K562 (cell line): ENCODE measurements around the gene FMNL1. TPM values are rescaled to one million over a fixed set of nuclear protein-coding genes. Genes with fewer than 3 reads are reported as not detected.

Source experiments
- CTBP1 ChIP-seq: fragments of 450-650 bp; IDR thresholded peaks from 2 replicates; pipeline ENCODE4 v1.6.1; 2016; ENCODE audit warnings: borderline replicate concordance
- FOS ChIP-seq: IDR thresholded peaks from 3 replicates; pipeline ENCODE4 v1.6.1; 2011; ENCODE audit not compliant: insufficient read length; ENCODE audit errors: extremely low read depth
- FOSL1 ChIP-seq: fragments of 200-800 bp; sonication (Bioruptor generic); conservative IDR thresholded peaks from 2 replicates; pipeline ENCODE4 v1.6.1; 2016; ENCODE audit warnings: missing genetic modification characterization, missing compliant biosample characterization
- HDGF ChIP-seq: fragments of 450-650 bp; IDR thresholded peaks from 2 replicates; pipeline ENCODE4 v1.6.1; 2016
- KLF1 ChIP-seq: fragments of 450-650 bp; IDR thresholded peaks from 2 replicates; pipeline ENCODE4 v1.6.1; 2016; ENCODE audit warnings: missing genetic modification characterization, missing compliant biosample characterization
- MAFG ChIP-seq: fragments of 450-650 bp; conservative IDR thresholded peaks from 2 replicates; pipeline ENCODE4 v1.6.1; 2016; ENCODE audit warnings: missing genetic modification characterization, missing compliant biosample characterization
- NCOR1 ChIP-seq: fragments of 450-650 bp; IDR thresholded peaks from 2 replicates; pipeline ENCODE4 v1.6.1; 2016; ENCODE audit warnings: mild to moderate bottlenecking, moderate library complexity
- NFE2 ChIP-seq: IDR thresholded peaks from 2 replicates; pipeline ENCODE4 v1.6.1; 2014; ENCODE audit warnings: antibody characterized with exemption, low read depth
- NFXL1 ChIP-seq: fragments of 450-650 bp; formaldehyde crosslinking; IDR thresholded peaks from 2 replicates; pipeline ENCODE4 v1.4.0; 2021; ENCODE audit warnings: mild to moderate bottlenecking
- NR2C1 ChIP-seq, 2 experiments: fragments of 450-650 bp; IDR thresholded peaks; 2 replicates each; pipeline ENCODE4 v1.6.1; 2017; ENCODE audit warnings: mild to moderate bottlenecking in 2 of 2, antibody characterized with exemption in 1 of 2, inconsistent platforms in 1 of 2, missing compliant biosample characterization in 1 of 2, missing genetic modification characterization in 1 of 2
- RAD21 ChIP-seq, 2 experiments: fragments of 250-450 bp in 1 of 2; fragments of 450-650 bp in 1 of 2; sonication (Bioruptor Pico) in 1 of 2; formaldehyde crosslinking in 1 of 2; IDR thresholded peaks in 1 of 2; conservative IDR thresholded peaks in 1 of 2; 2 replicates each; pipeline versions ENCODE4 v1.4.0 to v1.8.0; 2020 to 2022; ENCODE audit warnings: mild to moderate bottlenecking in 2 of 2, moderate library complexity in 1 of 2
- SMARCA4 ChIP-seq: fragments of 450-650 bp; IDR thresholded peaks from 2 replicates; pipeline ENCODE4 v1.6.1; 2016
- TRIM24 ChIP-seq, 2 experiments: fragments of 450-650 bp; IDR thresholded peaks; 2 replicates each; pipeline ENCODE4 v1.6.1; 2016
- ZNF316 ChIP-seq: fragments of 450-650 bp; IDR thresholded peaks from 2 replicates; pipeline ENCODE4 v1.6.1; 2016
- polyA plus RNA-seq, 8 experiments: library from polyadenylated mRNA; depleted of rRNA in 4 of 8; stranded (reverse) in 5 of 8; unstranded in 3 of 8; fragments of >200 nt; fragmentation: Nextera tagmentation in 2 of 8; fragmentation: Illumina TruSeq in 1 of 8; extraction: Ambion mirVana in 2 of 8; extraction: Trizol in 1 of 8; gene quantifications; 2 replicates each; pipeline versions ENCODE4 v1.2.1 to v1.2.3, GENCODE V29; 2011 to 2014; ENCODE audit warnings: inconsistent platforms in 1 of 8, missing spikeins in 1 of 8
- total RNA-seq, 7 experiments: library from RNA; depleted of rRNA in 6 of 7; stranded (reverse); fragments of >200 nt in 6 of 7; fragmentation: Illumina TruSeq in 2 of 7; extraction: Trizol in 2 of 7; gene quantifications; 2 replicates each; pipeline versions ENCODE4 v1.2.1 to v1.2.3, GENCODE V29; 2011 to 2021; ENCODE audit warnings: low replicate concordance in 1 of 7
- TF ChIP-seq, protein P1 (sequence below): fragments of 450-650 bp; IDR thresholded peaks from 2 replicates; pipeline ENCODE4 v1.6.1; 2014; ENCODE audit warnings: low read depth, mild to moderate bottlenecking, moderate library complexity, borderline replicate concordance
- TF ChIP-seq, protein P2 (sequence below): fragments of 250-450 bp; sonication (Bioruptor Pico); IDR thresholded peaks from 2 replicates; pipeline ENCODE4 v1.8.0; 2022; ENCODE audit warnings: moderate library complexity, mild to moderate bottlenecking, inconsistent platforms
- TF ChIP-seq, protein P3 (sequence below): fragments of 450-650 bp; IDR thresholded peaks from 2 replicates; pipeline ENCODE4 v1.6.1; 2017; ENCODE audit warnings: antibody characterized with exemption
- TF ChIP-seq, protein P4 (sequence below): sonication (generic); formaldehyde crosslinking; IDR thresholded peaks from 2 replicates; pipeline ENCODE4 v1.8.1; 2023; ENCODE audit warnings: missing genetic modification reagents, mild to moderate bottlenecking, borderline replicate concordance

Gene FMNL1
- total and polyA plus RNA-seq, 9 of the 15 experiments (the other 6 are each of a cell fraction or from before 2014, with no cell fraction given), result 0.70 to 36.6 (median 7.7) TPM

DNA sequence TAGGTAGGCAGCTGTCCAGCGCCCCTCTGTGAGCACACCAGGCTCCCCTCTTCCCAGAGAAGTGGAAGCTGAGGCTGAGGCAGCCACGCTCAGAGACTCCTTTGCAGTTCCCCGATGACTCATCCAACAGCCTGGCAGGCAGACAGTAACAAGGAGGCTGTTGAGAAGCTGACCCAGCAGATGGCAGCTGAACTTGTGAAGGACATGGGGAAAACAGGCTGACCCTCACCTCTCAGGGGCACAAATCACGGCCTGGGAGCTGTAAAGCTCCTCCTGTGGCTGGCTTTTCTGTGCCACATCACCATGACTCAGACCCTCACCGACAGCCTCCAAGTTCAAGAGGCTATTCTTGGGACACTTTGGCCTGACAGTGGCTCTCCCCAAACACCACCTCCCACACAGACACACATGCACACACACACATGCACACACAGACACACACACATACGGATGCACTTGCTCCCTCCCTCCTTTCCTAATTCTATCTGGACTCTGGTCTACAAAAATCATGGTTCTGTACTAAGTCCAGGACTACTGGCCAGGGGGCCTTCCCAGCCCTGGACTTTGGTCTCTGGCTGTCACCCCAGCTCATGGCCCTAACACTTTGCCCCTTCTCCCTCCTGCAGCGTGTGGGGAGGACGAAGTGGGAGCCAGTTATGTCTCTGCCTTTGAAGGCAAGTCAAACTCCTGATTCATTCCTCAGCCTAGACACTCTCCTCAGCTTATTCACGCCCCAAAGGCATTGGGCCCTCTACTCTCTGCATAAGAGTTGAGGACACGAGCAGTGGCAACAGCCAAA, 71.9 kb downstream of the FMNL1 start (continued):
- no peak for TF ChIP-seq NR2C1 (IDR thresholded peaks at IDR 0.05)
- TF ChIP-seq NR2C1 (tag; IDR thresholded peaks at IDR 0.05), result 0 out of 2 replicates have a peak, but pooled peaks have one; percentile 18
- TF ChIP-seq MAFG, result peak; percentile 54; the same call in 1 of the 2 replicates
- TF ChIP-seq, protein P1, sequence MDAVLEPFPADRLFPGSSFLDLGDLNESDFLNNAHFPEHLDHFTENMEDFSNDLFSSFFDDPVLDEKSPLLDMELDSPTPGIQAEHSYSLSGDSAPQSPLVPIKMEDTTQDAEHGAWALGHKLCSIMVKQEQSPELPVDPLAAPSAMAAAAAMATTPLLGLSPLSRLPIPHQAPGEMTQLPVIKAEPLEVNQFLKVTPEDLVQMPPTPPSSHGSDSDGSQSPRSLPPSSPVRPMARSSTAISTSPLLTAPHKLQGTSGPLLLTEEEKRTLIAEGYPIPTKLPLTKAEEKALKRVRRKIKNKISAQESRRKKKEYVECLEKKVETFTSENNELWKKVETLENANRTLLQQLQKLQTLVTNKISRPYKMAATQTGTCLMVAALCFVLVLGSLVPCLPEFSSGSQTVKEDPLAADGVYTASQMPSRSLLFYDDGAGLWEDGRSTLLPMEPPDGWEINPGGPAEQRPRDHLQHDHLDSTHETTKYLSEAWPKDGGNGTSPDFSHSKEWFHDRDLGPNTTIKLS, result peak; percentile 73; the same call in 1 of the 2 replicates
- TF ChIP-seq, protein P2, sequence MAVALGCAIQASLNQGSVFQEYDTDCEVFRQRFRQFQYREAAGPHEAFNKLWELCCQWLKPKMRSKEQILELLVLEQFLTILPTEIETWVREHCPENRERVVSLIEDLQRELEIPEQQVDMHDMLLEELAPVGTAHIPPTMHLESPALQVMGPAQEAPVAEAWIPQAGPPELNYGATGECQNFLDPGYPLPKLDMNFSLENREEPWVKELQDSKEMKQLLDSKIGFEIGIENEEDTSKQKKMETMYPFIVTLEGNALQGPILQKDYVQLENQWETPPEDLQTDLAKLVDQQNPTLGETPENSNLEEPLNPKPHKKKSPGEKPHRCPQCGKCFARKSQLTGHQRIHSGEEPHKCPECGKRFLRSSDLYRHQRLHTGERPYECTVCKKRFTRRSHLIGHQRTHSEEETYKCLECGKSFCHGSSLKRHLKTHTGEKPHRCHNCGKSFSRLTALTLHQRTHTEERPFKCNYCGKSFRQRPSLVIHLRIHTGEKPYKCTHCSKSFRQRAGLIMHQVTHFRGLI, result no peak
- TF ChIP-seq KLF1 (tag), result no peak
- TF ChIP-seq RAD21 (CRISPR knock-in tag; conservative IDR thresholded peaks at IDR 0.05 in 1 of 2, IDR thresholded peaks at IDR 0.05 in 1 of 2), result peak in 1 of 2 experiments; percentile 24; a peak in 1 of 4 replicates
- peak; percentile 17 to 20; a peak in 1 of 4 replicates for TF ChIP-seq TRIM24 (IDR thresholded peaks at IDR 0.05)
- peak; percentile 56 for TF ChIP-seq NCOR1
- TF ChIP-seq HDGF, result peak; percentile 77; the same call in 1 of the 2 replicates
- no peak for TF ChIP-seq NFXL1 (CRISPR knock-in tag)
- 0 out of 2 replicates have a peak, but pooled peaks have one; percentile 28 for TF ChIP-seq CTBP1
- peak; percentile 67 for TF ChIP-seq ZNF316
- TF ChIP-seq, protein P3, sequence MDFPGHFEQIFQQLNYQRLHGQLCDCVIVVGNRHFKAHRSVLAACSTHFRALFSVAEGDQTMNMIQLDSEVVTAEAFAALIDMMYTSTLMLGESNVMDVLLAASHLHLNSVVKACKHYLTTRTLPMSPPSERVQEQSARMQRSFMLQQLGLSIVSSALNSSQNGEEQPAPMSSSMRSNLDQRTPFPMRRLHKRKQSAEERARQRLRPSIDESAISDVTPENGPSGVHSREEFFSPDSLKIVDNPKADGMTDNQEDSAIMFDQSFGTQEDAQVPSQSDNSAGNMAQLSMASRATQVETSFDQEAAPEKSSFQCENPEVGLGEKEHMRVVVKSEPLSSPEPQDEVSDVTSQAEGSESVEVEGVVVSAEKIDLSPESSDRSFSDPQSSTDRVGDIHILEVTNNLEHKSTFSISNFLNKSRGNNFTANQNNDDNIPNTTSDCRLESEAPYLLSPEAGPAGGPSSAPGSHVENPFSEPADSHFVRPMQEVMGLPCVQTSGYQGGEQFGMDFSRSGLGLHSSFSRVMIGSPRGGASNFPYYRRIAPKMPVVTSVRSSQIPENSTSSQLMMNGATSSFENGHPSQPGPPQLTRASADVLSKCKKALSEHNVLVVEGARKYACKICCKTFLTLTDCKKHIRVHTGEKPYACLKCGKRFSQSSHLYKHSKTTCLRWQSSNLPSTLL, result no peak
- peak; percentile 68; the same call in 1 of the 2 replicates for TF ChIP-seq NFE2
- peak; percentile 92 for TF ChIP-seq FOSL1 (tag)
- TF ChIP-seq SMARCA4, result peak; percentile 72
- TF ChIP-seq, protein P4, sequence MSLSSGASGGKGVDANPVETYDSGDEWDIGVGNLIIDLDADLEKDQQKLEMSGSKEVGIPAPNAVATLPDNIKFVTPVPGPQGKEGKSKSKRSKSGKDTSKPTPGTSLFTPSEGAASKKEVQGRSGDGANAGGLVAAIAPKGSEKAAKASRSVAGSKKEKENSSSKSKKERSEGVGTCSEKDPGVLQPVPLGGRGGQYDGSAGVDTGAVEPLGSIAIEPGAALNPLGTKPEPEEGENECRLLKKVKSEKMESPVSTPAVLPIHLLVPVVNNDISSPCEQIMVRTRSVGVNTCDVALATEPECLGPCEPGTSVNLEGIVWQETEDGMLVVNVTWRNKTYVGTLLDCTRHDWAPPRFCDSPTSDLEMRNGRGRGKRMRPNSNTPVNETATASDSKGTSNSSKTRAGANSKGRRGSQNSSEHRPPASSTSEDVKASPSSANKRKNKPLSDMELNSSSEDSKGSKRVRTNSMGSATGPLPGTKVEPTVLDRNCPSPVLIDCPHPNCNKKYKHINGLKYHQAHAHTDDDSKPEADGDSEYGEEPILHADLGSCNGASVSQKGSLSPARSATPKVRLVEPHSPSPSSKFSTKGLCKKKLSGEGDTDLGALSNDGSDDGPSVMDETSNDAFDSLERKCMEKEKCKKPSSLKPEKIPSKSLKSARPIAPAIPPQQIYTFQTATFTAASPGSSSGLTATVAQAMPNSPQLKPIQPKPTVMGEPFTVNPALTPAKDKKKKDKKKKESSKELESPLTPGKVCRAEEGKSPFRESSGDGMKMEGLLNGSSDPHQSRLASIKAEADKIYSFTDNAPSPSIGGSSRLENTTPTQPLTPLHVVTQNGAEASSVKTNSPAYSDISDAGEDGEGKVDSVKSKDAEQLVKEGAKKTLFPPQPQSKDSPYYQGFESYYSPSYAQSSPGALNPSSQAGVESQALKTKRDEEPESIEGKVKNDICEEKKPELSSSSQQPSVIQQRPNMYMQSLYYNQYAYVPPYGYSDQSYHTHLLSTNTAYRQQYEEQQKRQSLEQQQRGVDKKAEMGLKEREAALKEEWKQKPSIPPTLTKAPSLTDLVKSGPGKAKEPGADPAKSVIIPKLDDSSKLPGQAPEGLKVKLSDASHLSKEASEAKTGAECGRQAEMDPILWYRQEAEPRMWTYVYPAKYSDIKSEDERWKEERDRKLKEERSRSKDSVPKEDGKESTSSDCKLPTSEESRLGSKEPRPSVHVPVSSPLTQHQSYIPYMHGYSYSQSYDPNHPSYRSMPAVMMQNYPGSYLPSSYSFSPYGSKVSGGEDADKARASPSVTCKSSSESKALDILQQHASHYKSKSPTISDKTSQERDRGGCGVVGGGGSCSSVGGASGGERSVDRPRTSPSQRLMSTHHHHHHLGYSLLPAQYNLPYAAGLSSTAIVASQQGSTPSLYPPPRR (CRISPR knock-in tag), result 0 out of 2 replicates have a peak, but pooled peaks have one; percentile 27
- TF ChIP-seq FOS, result peak; percentile 13
